ENCODE data around the gene MCM3AP. TPM values are rescaled to one million over a fixed set of nuclear protein-coding genes. Genes with fewer than 3 reads are reported as not detected.
A peak's percentile ranks its signal among the peaks of the same experiment; 100 is the strongest.
"Not testable (repeated sequence)": the region's sequence is repeated elsewhere in the genome, so short reads cannot be mapped to it uniquely, and the experiment has no call there.

Gene MCM3AP
- total RNA-seq, 2 donors from 2014 or later, result 120 to 121 TPM

- no peak for DNase-seq
- Mint-ChIP-seq H3K36me3 (ENCODE audit: insufficient read depth in 2 of 2) (peaks cover 10 to 49% of the 10 kb centered on the region in 2 donors), H3K4me3 (no peak overlapping the region), H3K27me3 (ENCODE audit: low read depth) (no peaks in the 10 kb centered on the region), H3K4me1 (ENCODE audit: low read depth) (peaks cover 13% of the 10 kb centered on the region), H3K27ac (no peak overlapping the region), H3K9me3 (no peaks in the 10 kb centered on the region)
- no peak for ATAC-seq (replicated peaks in 1 of 2)
Observed at GRCh38 chr21:46243325-46243724, 42.1 kb downstream of the MCM3AP start.

GRCh38 chr21:46241577-46241976, 43.8 kb downstream of the MCM3AP start:
- Mint-ChIP-seq H3K36me3 (ENCODE audit: insufficient read depth in 2 of 2) (peaks cover 8 to 40% of the 10 kb centered on the region in 2 donors), H3K27ac (peak overlapping the region; percentile 55), H3K4me1 (ENCODE audit: low read depth) (peaks cover 11% of the 10 kb centered on the region)
- DNase-seq; H3K4me3 Mint-ChIP-seq; H3K27me3 Mint-ChIP-seq (ENCODE audit: low read depth); H3K9me3 Mint-ChIP-seq; ATAC-seq (replicated peaks in 1 of 2): not testable (repeated sequence)

GRCh38 chr21:46239817-46240325, 45.5 kb downstream of the MCM3AP start:
- no peak overlapping the region for H3K4me3 Mint-ChIP-seq
- H3K27ac Mint-ChIP-seq, result no peak overlapping the region
- DNase-seq (no peak), ATAC-seq (replicated peaks in 1 of 2) (no peak)
- H3K9me3 Mint-ChIP-seq, result no peaks in the 10 kb centered on the region
- H3K4me1 Mint-ChIP-seq (ENCODE audit: low read depth), result peaks cover 9% of the 10 kb centered on the region
- peaks cover 6 to 34% of the 10 kb centered on the region in 2 donors for H3K36me3 Mint-ChIP-seq (ENCODE audit: insufficient read depth in 2 of 2)
- no peaks in the 10 kb centered on the region for H3K27me3 Mint-ChIP-seq (ENCODE audit: low read depth)

- Mint-ChIP-seq H3K9me3 (no peaks in the 10 kb centered on the region), H3K27ac (no peak overlapping the region), H3K36me3 (ENCODE audit: insufficient read depth in 2 of 2) (peaks cover 4 to 29% of the 10 kb centered on the region in 2 donors), H3K4me1 (ENCODE audit: low read depth) (peaks cover 6% of the 10 kb centered on the region), H3K27me3 (ENCODE audit: low read depth) (no peaks in the 10 kb centered on the region), H3K4me3 (no peak overlapping the region)
- ATAC-seq (replicated peaks in 1 of 2), result no peak
- DNase-seq, result no peak
Observed at GRCh38 chr21:46237474-46237873, 47.9 kb downstream of the MCM3AP start.

- H3K27ac Mint-ChIP-seq, result peak overlapping the region; percentile 9
- no peak for DNase-seq
- no peak for ATAC-seq (replicated peaks in 1 of 2)
- no peaks in the 10 kb centered on the region for H3K27me3 Mint-ChIP-seq (ENCODE audit: low read depth)
- H3K36me3 Mint-ChIP-seq (ENCODE audit: insufficient read depth in 2 of 2), result peaks cover 6 to 25% of the 10 kb centered on the region in 2 donors
- peaks cover 22% of the 10 kb centered on the region for H3K4me1 Mint-ChIP-seq (ENCODE audit: low read depth)
- no peak overlapping the region for H3K4me3 Mint-ChIP-seq
- peaks cover 0 to 3% of the 10 kb centered on the region in 2 donors for H3K9me3 Mint-ChIP-seq
Observed at GRCh38 chr21:46234436-46234950, 50.9 kb downstream of the MCM3AP start.

GRCh38 chr21:46229923-46230260, 55.5 kb downstream of the MCM3AP start:
- Mint-ChIP-seq H3K9me3 (peaks cover 0 to 3% of the 10 kb centered on the region in 2 donors), H3K36me3 (ENCODE audit: insufficient read depth in 2 of 2) (peaks cover 3 to 23% of the 10 kb centered on the region in 2 donors), H3K27me3 (ENCODE audit: low read depth) (no peaks in the 10 kb centered on the region), H3K4me3 (peak overlapping the region; percentile 70 to 93), H3K27ac (no peak overlapping the region), H3K4me1 (ENCODE audit: low read depth) (peaks cover 57% of the 10 kb centered on the region)
- ATAC-seq (replicated peaks in 1 of 2) (no peak), DNase-seq (no peak)

- DNase-seq (no peak), ATAC-seq (replicated peaks in 1 of 2) (peak; percentile 44 to 48)
- H3K27me3 Mint-ChIP-seq (ENCODE audit: low read depth), result no peaks in the 10 kb centered on the region
- peaks cover 57% of the 10 kb centered on the region for H3K4me1 Mint-ChIP-seq (ENCODE audit: low read depth)
- peaks cover 0 to 3% of the 10 kb centered on the region in 2 donors for H3K9me3 Mint-ChIP-seq
- peak overlapping the region; percentile 84 to 93 for H3K4me3 Mint-ChIP-seq
- H3K27ac Mint-ChIP-seq, result peak overlapping the region; percentile 83
- peaks cover 3 to 18% of the 10 kb centered on the region in 2 donors for H3K36me3 Mint-ChIP-seq (ENCODE audit: insufficient read depth in 2 of 2)
Observed at GRCh38 chr21:46229133-46229922, 56.1 kb downstream of the MCM3AP start.

- Mint-ChIP-seq H3K27me3 (ENCODE audit: low read depth) (no peaks in the 10 kb centered on the region), H3K27ac (peak within 1 kb of the TSS; percentile 85), H3K4me1 (ENCODE audit: low read depth) (peaks cover 52% of the 10 kb centered on the region), H3K4me3 (peak within 1 kb of the TSS; percentile 91 to 93), H3K9me3 (peaks cover 0 to 3% of the 10 kb centered on the region in 2 donors), H3K36me3 (ENCODE audit: insufficient read depth in 2 of 2) (peaks cover 3 to 13% of the 10 kb centered on the region in 2 donors)
- peak; percentile 90 to 92 for ATAC-seq (replicated peaks in 1 of 2)
- DNase-seq, result peak; percentile 98
Observed at GRCh38 chr21:46228345-46229051, 56.9 kb downstream of the MCM3AP start, which contains the start of gene LSS. Gene LSS, minus strand, starts transcription at chr21:46228774. Its CDS starts 29 bp downstream, at chr21:46228745.

GRCh38 chr21:46227811-46228344, 57.5 kb downstream of the MCM3AP start:
- Mint-ChIP-seq H3K36me3 (ENCODE audit: insufficient read depth in 2 of 2) (peaks cover 3 to 13% of the 10 kb centered on the region in 2 donors), H3K9me3 (peaks cover 0 to 3% of the 10 kb centered on the region in 2 donors), H3K4me3 (peak overlapping the region; percentile 83 to 91), H3K4me1 (ENCODE audit: low read depth) (peaks cover 51% of the 10 kb centered on the region), H3K27ac (peak overlapping the region; percentile 85), H3K27me3 (ENCODE audit: low read depth) (no peaks in the 10 kb centered on the region)
- ATAC-seq (replicated peaks in 1 of 2) (no peak), DNase-seq (no peak)

- no peaks in the 10 kb centered on the region for H3K27me3 Mint-ChIP-seq (ENCODE audit: low read depth)
- DNase-seq, result no peak
- peaks cover 51% of the 10 kb centered on the region for H3K4me1 Mint-ChIP-seq (ENCODE audit: low read depth)
- H3K27ac Mint-ChIP-seq, result peak overlapping the region; percentile 85
- H3K9me3 Mint-ChIP-seq, result peaks cover 0 to 3% of the 10 kb centered on the region in 2 donors
- peak overlapping the region; percentile 83 to 91 for H3K4me3 Mint-ChIP-seq
- no peak for ATAC-seq (replicated peaks in 1 of 2)
- peaks cover 3 to 13% of the 10 kb centered on the region in 2 donors for H3K36me3 Mint-ChIP-seq (ENCODE audit: insufficient read depth in 2 of 2)
Observed at GRCh38 chr21:46226920-46227599, 58.4 kb downstream of the MCM3AP start.

GRCh38 chr21:46226146-46226545, 59.3 kb downstream of the MCM3AP start:
- H3K36me3 Mint-ChIP-seq (ENCODE audit: insufficient read depth in 2 of 2), result peaks cover 0 to 5% of the 10 kb centered on the region in 2 donors
- H3K4me3 Mint-ChIP-seq, result peak overlapping the region in 1 of 2 donors; percentile 91
- H3K27me3 Mint-ChIP-seq (ENCODE audit: low read depth), result no peaks in the 10 kb centered on the region
- no peaks in the 10 kb centered on the region for H3K9me3 Mint-ChIP-seq
- H3K4me1 Mint-ChIP-seq (ENCODE audit: low read depth), result peaks cover 51% of the 10 kb centered on the region
- H3K27ac Mint-ChIP-seq, result no peak overlapping the region
- DNase-seq (no peak), ATAC-seq (replicated peaks in 1 of 2) (no peak)

- not testable (repeated sequence) for H3K4me3 Mint-ChIP-seq; H3K27ac Mint-ChIP-seq; DNase-seq; H3K9me3 Mint-ChIP-seq; ATAC-seq (replicated peaks in 1 of 2); H3K36me3 Mint-ChIP-seq (ENCODE audit: insufficient read depth in 2 of 2); H3K27me3 Mint-ChIP-seq (ENCODE audit: low read depth)
- H3K4me1 Mint-ChIP-seq (ENCODE audit: low read depth), result peaks cover 29% of the 10 kb centered on the region
Observed at GRCh38 chr21:46223661-46224060, 61.8 kb downstream of the MCM3AP start.

All from activated T-cell treated with anti-CD3 and anti-CD28 coated beads, Interleukin-2, amount 50 U/mL, for 72 hours (primary cell).